ENCODE results near the gene PRUNE2. TPM values are rescaled to one million over a fixed set of nuclear protein-coding genes. Genes with fewer than 3 reads are reported as not detected.

PRUNE2 gene
- total and polyA plus RNA-seq, 2 of the 8 experiments (the other 6 are each of a cell fraction or from before 2014, with no cell fraction given) = 5.5 to 13.3 TPM

DNA sequence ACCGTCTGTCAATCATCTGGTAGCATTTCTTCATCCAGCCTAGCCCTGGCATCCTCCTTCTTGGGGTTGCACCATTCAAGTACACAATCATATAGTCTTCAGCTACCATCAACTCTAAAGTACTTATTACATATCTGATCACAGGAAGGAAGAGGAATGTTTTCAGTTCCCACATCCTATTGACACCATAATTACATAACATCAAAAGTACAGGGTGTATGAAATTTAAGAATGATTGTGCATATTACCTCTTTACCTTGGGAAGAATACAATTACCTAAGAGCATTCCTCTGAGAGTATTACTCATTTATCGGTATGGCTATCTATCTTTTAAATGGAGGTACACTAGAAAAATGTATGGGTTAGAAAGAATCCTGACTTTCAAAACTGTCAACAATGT lies 268.5 kb downstream of the PRUNE2 start (continued):
- TF ChIP-seq POLR2AphosphoS5 (IDR thresholded peaks at IDR 0.05; ENCODE audit: low read depth, low read length) (no peak), POLR2A (IDR thresholded peaks at IDR 0.05; ENCODE audit: control extremely low read depth in 1 of 2, low read depth in 2 of 2, low read length in 2 of 2) (no peak), SUZ12 (IDR thresholded peaks at IDR 0.05; ENCODE audit: low read length) (no peak), CBX5 (IDR thresholded peaks at IDR 0.05; ENCODE audit: low read depth, low read length) (no peak), NRF1 (IDR thresholded peaks at IDR 0.05; ENCODE audit: low read depth, low read length) (no peak)

Data from H1 (cell line).